SU-DHL-6 (cell line): Measurements from ENCODE around the gene IQCH.

Source experiments
- CTCF ChIP-seq: fragments of 200-600 bp; sonication (generic); IDR thresholded peaks from one replicate; pipeline ENCODE4 v1.5.1; 2017; ENCODE audit warnings: antibody characterized with exemption, mild to moderate bottlenecking, low read length, moderate library complexity; ENCODE audit not compliant: insufficient read depth, poor library complexity, severe bottlenecking
- EZH2phosphoT487 ChIP-seq: fragments of 200-600 bp; sonication (generic), shearing (Covaris generic); conservative IDR thresholded peaks from 2 replicates; pipeline ENCODE4 v1.6.1; 2018; ENCODE audit warnings: mild to moderate bottlenecking, antibody characterized with exemption, low read length, moderate library complexity, mixed read lengths

- TF ChIP-seq CTCF (no peak), EZH2phosphoT487 (no peak)
Measured at GRCh38 chr15:67361100-67361499, 106.5 kb downstream of the IQCH start.
